ENCODE data around the gene ADAD2. TPM values are rescaled to one million over a fixed set of nuclear protein-coding genes. Genes with fewer than 3 reads are reported as not detected.

Gene ADAD2
- total and polyA plus RNA-seq, 9 of the 15 experiments (the other 6 are each of a cell fraction or from before 2014, with no cell fraction given): 0.07 TPM; not detected in 8

- no peak for TF ChIP-seq DLX4 (CRISPR knock-in tag; IDR thresholded peaks at IDR 0.05)
- TF ChIP-seq KAT2B (IDR thresholded peaks at IDR 0.05; ENCODE audit: low read depth, low read length): no peak
- no peak for TF ChIP-seq BRCA1 (IDR thresholded peaks at IDR 0.05)
- TF ChIP-seq BRCA1 (CRISPR knock-in tag; IDR thresholded peaks at IDR 0.05): no peak
- no peak for TF ChIP-seq BCOR (IDR thresholded peaks at IDR 0.05)
- TF ChIP-seq PRPF4 (IDR thresholded peaks at IDR 0.05; ENCODE audit: insufficient read depth, low read depth, low read length, poor library complexity, severe bottlenecking): no peak
- TF ChIP-seq HLTF (IDR thresholded peaks at IDR 0.05): no peak
- TF ChIP-seq DMBX1 (CRISPR knock-in tag; IDR thresholded peaks at IDR 0.05; ENCODE audit: borderline replicate concordance): no peak
- TF ChIP-seq SAFB2 (IDR thresholded peaks at IDR 0.05; ENCODE audit: borderline replicate concordance, low read depth, low read length, severe bottlenecking): no peak
- TF ChIP-seq GATAD2A (IDR thresholded peaks at IDR 0.05): peak; percentile 41; the same call in 1 of the 2 replicates
- TF ChIP-seq SREBF1 (IDR thresholded peaks at IDR 0.05; ENCODE audit: borderline replicate concordance, low read depth, low read length): no peak
- peak; percentile 67 for TF ChIP-seq L3MBTL2 (IDR thresholded peaks at IDR 0.05)
- no peak for TF ChIP-seq SREBF2 (CRISPR knock-in tag; IDR thresholded peaks at IDR 0.05)
- no peak for TF ChIP-seq USF1 (CRISPR knock-in tag; IDR thresholded peaks at IDR 0.05)
- no peak for TF ChIP-seq NR2F6 (CRISPR knock-in tag; IDR thresholded peaks at IDR 0.05)
- TF ChIP-seq ZNF589 (CRISPR knock-in tag; IDR thresholded peaks at IDR 0.05; ENCODE audit: low read depth): no peak
- TF ChIP-seq NKRF (IDR thresholded peaks at IDR 0.05; ENCODE audit: borderline replicate concordance): peak; percentile 91
- TF ChIP-seq RAD51 (IDR thresholded peaks at IDR 0.05; ENCODE audit: borderline replicate concordance, low read depth): 0 out of 2 replicates have a peak, but pooled peaks have one; percentile 15
- no peak for TF ChIP-seq SFPQ (IDR thresholded peaks at IDR 0.05; ENCODE audit: low read depth, low read length)
- no peak for TF ChIP-seq THRA (IDR thresholded peaks at IDR 0.05)
- TF ChIP-seq PCBP2 (IDR thresholded peaks at IDR 0.05; ENCODE audit: low read depth, low read length, poor library complexity, severe bottlenecking): no peak
These were observed 4.1 kb upstream of the ADAD2 start, which contains the start of gene TAF1C (continued) for GRCh38 chr16:84186685-84187437.

All from K562 (cell line).